IMR-90 (cell line): ENCODE measurements around the gene ST7. TPM values are rescaled to one million over a fixed set of nuclear protein-coding genes. Genes with fewer than 3 reads are reported as not detected.

ENCODE experiments used
- ATAC-seq: fragments of 200-7000 bp; cut with Tn5 transposase; 2 replicates; pipeline ENCODE4 v1.9.1; 2020; ENCODE audit warnings: low read depth, mild to moderate bottlenecking, moderate library complexity
- BruUV-seq: library from RNA; stranded (reverse); fragments of 400-500 nt; replicated peaks from 2 replicates; lab custom pipeline; 2021; lab: Mats Ljungman, UMichigan
- CTCF ChIA-PET: fragments of 300-600 bp; formaldehyde crosslinking; extraction: SDS; loops from one replicate; lab custom pipeline; 2021; ENCODE audit warnings: antibody characterized with exemption; lab: Yijun Ruan, JAX
- POLR2A ChIA-PET: fragments of 300-600 bp; sonication (Branson Sonifier 250); formaldehyde crosslinking; loops from one replicate; lab custom pipeline; 2022; ENCODE audit warnings: antibody characterized with exemption; ENCODE audit not compliant: unreplicated experiment; lab: Charles Lee
- DNase-seq: peaks from one replicate; pipeline ENCODE4 v3.0.0; 2013
- H2AFZ ChIP-seq: replicated peaks from 2 replicates; pipeline ENCODE3; 2013; ENCODE audit warnings: low read length, mild to moderate bottlenecking; ENCODE audit not compliant: poor library complexity
- H2AK5ac ChIP-seq: 2 replicates; pipeline ENCODE4 v1.6.1; 2013; ENCODE audit warnings: low read depth, low read length, inconsistent platforms
- H2AK9ac ChIP-seq: replicated peaks from 2 replicates; pipeline ENCODE3; 2013; ENCODE audit warnings: mild to moderate bottlenecking, low read depth, low read length, moderate library complexity; ENCODE audit not compliant: poor library complexity
- H2BK120ac ChIP-seq: 2 replicates; pipeline ENCODE4 v1.6.1; 2013; ENCODE audit warnings: low read depth, low read length, inconsistent platforms
- H2BK15ac ChIP-seq: 3 replicates; pipeline ENCODE4 v1.6.1; 2013; ENCODE audit warnings: low read depth, low read length, inconsistent platforms
- H2BK20ac ChIP-seq: 2 replicates; pipeline ENCODE4 v1.6.1; 2013; ENCODE audit warnings: low read depth, mild to moderate bottlenecking, inconsistent platforms, low read length, moderate library complexity
- H2BK5ac ChIP-seq: 2 replicates; pipeline ENCODE4 v1.6.1; 2013; ENCODE audit warnings: mild to moderate bottlenecking, low read depth, low read length, inconsistent platforms; ENCODE audit not compliant: poor library complexity, severe bottlenecking
- H3K14ac ChIP-seq: replicated peaks from 2 replicates; pipeline ENCODE4 v1.6.1; 2013; ENCODE audit warnings: low read depth, low read length, inconsistent platforms
- H3K18ac ChIP-seq: 2 replicates; pipeline ENCODE4 v1.6.1; 2013; ENCODE audit warnings: low read depth, low read length, control low read depth
- H3K23ac ChIP-seq: 2 replicates; pipeline ENCODE4 v1.6.1; 2013; ENCODE audit warnings: low read depth, low read length, inconsistent platforms
- H3K27ac ChIP-seq: 2 replicates; pipeline ENCODE4 v1.5.1; 2013; ENCODE audit warnings: mild to moderate bottlenecking, control low read depth, low read length; ENCODE audit not compliant: insufficient read depth
- H3K27me3 ChIP-seq: 2 replicates; pipeline ENCODE4 v1.6.1; 2013; ENCODE audit warnings: low read length; ENCODE audit not compliant: control insufficient read depth, insufficient read depth
- H3K36me3 ChIP-seq: 2 replicates; pipeline ENCODE4 v1.6.1; 2013; ENCODE audit warnings: low read length, mixed read lengths; ENCODE audit not compliant: control insufficient read depth, insufficient read depth
- H3K4ac ChIP-seq: 2 replicates; pipeline ENCODE4 v1.6.1; 2013; ENCODE audit warnings: low read depth, low read length, inconsistent platforms
- H3K4me1 ChIP-seq: 2 replicates; pipeline ENCODE4 v1.6.1; 2013; ENCODE audit warnings: low read length, mixed read lengths; ENCODE audit not compliant: control insufficient read depth, insufficient read depth
- H3K4me2 ChIP-seq: 2 replicates; pipeline ENCODE4 v1.6.1; 2013; ENCODE audit warnings: low read depth, mild to moderate bottlenecking, control low read depth, low read length, moderate library complexity
- H3K4me3 ChIP-seq: 2 replicates; pipeline ENCODE4 v1.5.1; 2013; ENCODE audit warnings: low read depth, mild to moderate bottlenecking, control low read depth, low read length, moderate library complexity; ENCODE audit not compliant: insufficient read depth
- H3K56ac ChIP-seq: 2 replicates; pipeline ENCODE4 v1.6.1; 2013; ENCODE audit warnings: low read length, inconsistent platforms; ENCODE audit not compliant: insufficient read depth; ENCODE audit errors: extremely low read depth
- H3K79me1 ChIP-seq, 2 experiments: 2 replicates each; pipeline ENCODE4 v1.6.1; 2013; ENCODE audit warnings: low read length in 2 of 2, inconsistent platforms in 1 of 2, low read depth in 1 of 2
- H3K9ac ChIP-seq: 2 replicates; pipeline ENCODE4 v1.6.1; 2013; ENCODE audit warnings: low read depth, low read length, control low read depth
- H3K9me1 ChIP-seq: 2 replicates; pipeline ENCODE4 v1.6.1; 2013; ENCODE audit warnings: low read length, inconsistent platforms; ENCODE audit not compliant: insufficient read depth
- H3K9me3 ChIP-seq: 2 replicates; pipeline ENCODE4 v1.6.1; 2013; ENCODE audit warnings: low read length; ENCODE audit not compliant: control insufficient read depth, insufficient read depth
- H4K20me1 ChIP-seq: 2 replicates; pipeline ENCODE4 v1.6.1; 2013; ENCODE audit warnings: low read length, inconsistent platforms; ENCODE audit not compliant: insufficient read depth
- H4K5ac ChIP-seq: 2 replicates; pipeline ENCODE4 v1.6.1; 2013; ENCODE audit warnings: mild to moderate bottlenecking, low read depth, low read length, control low read depth
- H4K8ac ChIP-seq, 2 experiments: 2 replicates each; pipeline ENCODE4 v1.6.1; 2013; ENCODE audit warnings: low read depth in 2 of 2, low read length in 2 of 2, control low read depth in 1 of 2, inconsistent platforms in 1 of 2
- H4K91ac ChIP-seq: 2 replicates; pipeline ENCODE4 v1.6.1; 2013; ENCODE audit warnings: low read depth, low read length, inconsistent platforms; ENCODE audit not compliant: insufficient read depth
- WGBS, 2 experiments: methylation state at CpG; one replicate each; pipeline versions ENCODE4 v1.1.5 to v1.1.7; 2013; ENCODE audit warnings: missing lambda C conversion rate in 2 of 2; ENCODE audit not compliant: insufficient read length in 1 of 2; ENCODE audit errors: extremely low coverage in 2 of 2; 5-methylcytosine and 5-hydroxymethylcytosine counted together
- dilution Hi-C: fragments of 300-500 bp; cut with HindIII; formaldehyde crosslinking; loops from one replicate; pipeline ENCODE4 v1.14.3; 2018; ENCODE audit warnings: low sequenced_read_pairs; ENCODE audit not compliant: unreplicated experiment
- in situ Hi-C: fragments of 300-500 bp; cut with MboI; formaldehyde crosslinking; loops from 3 replicates; pipeline ENCODE4 v1.14.3; 2019; ENCODE audit warnings: low sequenced_read_pairs, inconsistent platforms, mixed read lengths
- intact Hi-C: fragments of 100-400 bp; cut with micrococcal nuclease; formaldehyde crosslinking; loops from 2 replicates; pipeline ENCODE4 v1.10.0; 2022
- polyA plus RNA-seq, 3 experiments: library from polyadenylated mRNA; depleted of rRNA; stranded (reverse); fragments of >200 nt; gene quantifications; 2 replicates each; pipeline ENCODE4 v1.2.3, GENCODE V29; 2012; ENCODE audit warnings: low replicate concordance in 1 of 3
- total RNA-seq: library from RNA; depleted of rRNA; stranded (reverse); fragments of >200 nt; gene quantifications from 2 replicates; pipeline ENCODE4 v1.2.3, GENCODE V29; 2012
- TF ChIP-seq, protein P1 (sequence below): fragments of 150-350 bp; IDR thresholded peaks from 2 replicates; pipeline ENCODE4 v1.6.1; 2017; ENCODE audit warnings: mild to moderate bottlenecking, antibody characterized with exemption, low read length, low read depth
- TF ChIP-seq, protein P2 (sequence below): conservative IDR thresholded peaks from 2 replicates; pipeline ENCODE4 v1.5.1; 2012; ENCODE audit warnings: mild to moderate bottlenecking, low read depth, low read length, improper control_type of control experiment

Gene ST7
- total and polyA plus RNA-seq, 2 of the 4 experiments (the other 2 are of a cell fraction), result 18.6 to 26.0 TPM

DNA sequence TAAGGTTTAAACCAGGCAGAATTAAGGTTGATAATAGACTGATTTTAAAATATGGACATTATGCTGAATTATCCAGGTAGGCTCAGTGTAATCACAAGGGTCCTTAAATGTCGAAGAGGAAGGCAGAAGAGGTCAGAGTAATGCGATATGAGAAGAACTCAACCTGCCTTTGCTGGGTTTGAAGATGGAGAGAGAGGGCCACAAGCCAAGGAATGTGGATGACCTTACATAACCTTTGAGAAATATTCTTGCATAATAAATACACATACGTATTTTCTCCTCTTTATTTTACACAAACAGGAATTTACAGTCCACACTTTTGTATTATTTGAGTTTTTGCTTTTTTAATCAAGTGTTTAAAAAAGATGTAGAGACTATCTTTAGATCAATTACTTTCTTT, 88.5 kb downstream of the ST7 start:
- ATAC-seq (no peak), DNase-seq (no peak)
- no peaks in the 10 kb centered on the region for H4K20me1 ChIP-seq
- no peaks in the 10 kb centered on the region for H3K27me3 ChIP-seq
- no peak overlapping the region for H2BK120ac ChIP-seq
- H3K14ac ChIP-seq, result no peak overlapping the region
- no peak overlapping the region for H2AFZ ChIP-seq
- no peak overlapping the region for H3K56ac ChIP-seq
- intact Hi-C loops, result loop anchor here (2.0 kb wide), 1 partner anchor 19 kb away; no protein-coding TSS in a partner anchor
- in situ Hi-C loops, result no loop called here
- TF ChIP-seq, protein P1, sequence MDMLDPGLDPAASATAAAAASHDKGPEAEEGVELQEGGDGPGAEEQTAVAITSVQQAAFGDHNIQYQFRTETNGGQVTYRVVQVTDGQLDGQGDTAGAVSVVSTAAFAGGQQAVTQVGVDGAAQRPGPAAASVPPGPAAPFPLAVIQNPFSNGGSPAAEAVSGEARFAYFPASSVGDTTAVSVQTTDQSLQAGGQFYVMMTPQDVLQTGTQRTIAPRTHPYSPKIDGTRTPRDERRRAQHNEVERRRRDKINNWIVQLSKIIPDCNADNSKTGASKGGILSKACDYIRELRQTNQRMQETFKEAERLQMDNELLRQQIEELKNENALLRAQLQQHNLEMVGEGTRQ, result no peak
- TF ChIP-seq, protein P2, sequence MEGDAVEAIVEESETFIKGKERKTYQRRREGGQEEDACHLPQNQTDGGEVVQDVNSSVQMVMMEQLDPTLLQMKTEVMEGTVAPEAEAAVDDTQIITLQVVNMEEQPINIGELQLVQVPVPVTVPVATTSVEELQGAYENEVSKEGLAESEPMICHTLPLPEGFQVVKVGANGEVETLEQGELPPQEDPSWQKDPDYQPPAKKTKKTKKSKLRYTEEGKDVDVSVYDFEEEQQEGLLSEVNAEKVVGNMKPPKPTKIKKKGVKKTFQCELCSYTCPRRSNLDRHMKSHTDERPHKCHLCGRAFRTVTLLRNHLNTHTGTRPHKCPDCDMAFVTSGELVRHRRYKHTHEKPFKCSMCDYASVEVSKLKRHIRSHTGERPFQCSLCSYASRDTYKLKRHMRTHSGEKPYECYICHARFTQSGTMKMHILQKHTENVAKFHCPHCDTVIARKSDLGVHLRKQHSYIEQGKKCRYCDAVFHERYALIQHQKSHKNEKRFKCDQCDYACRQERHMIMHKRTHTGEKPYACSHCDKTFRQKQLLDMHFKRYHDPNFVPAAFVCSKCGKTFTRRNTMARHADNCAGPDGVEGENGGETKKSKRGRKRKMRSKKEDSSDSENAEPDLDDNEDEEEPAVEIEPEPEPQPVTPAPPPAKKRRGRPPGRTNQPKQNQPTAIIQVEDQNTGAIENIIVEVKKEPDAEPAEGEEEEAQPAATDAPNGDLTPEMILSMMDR, result no peak
- H3K4me3 ChIP-seq, result no peak overlapping the region
- peaks cover 4% of the 10 kb centered on the region; the same call in 1 of the 2 replicates for H3K4me1 ChIP-seq
- no TSS peak for BruUV-seq
- no peak overlapping the region for H4K8ac ChIP-seq
- POLR2A ChIA-PET, result no interaction called here
- dilution Hi-C loops, result no loop called here
- CTCF ChIA-PET, result no interaction called here
- no peaks in the 10 kb centered on the region; the same call in 1 of the 2 replicates for H3K9me3 ChIP-seq
- H3K4ac ChIP-seq, result no peak overlapping the region
- H3K27ac ChIP-seq, result no peak overlapping the region
- no peak overlapping the region for H3K4me2 ChIP-seq
- H3K18ac ChIP-seq, result peak overlapping the region; percentile 66; the same call in 1 of the 2 replicates
- H3K36me3 ChIP-seq, result no peaks in the 10 kb centered on the region
- no peak overlapping the region for H2BK20ac ChIP-seq
- H3K9me1 ChIP-seq, result peaks cover 2% of the 10 kb centered on the region; the same call in 1 of the 2 replicates
- no peak overlapping the region for H3K9ac ChIP-seq
- no peak overlapping the region for H2BK5ac ChIP-seq
- H4K91ac ChIP-seq, result no peak overlapping the region
- no CpG with 5 or more reads among the region's 3 CpGs for WGBS, 2 experiments
- no peak overlapping the region for H2AK5ac ChIP-seq
- H2BK15ac ChIP-seq, result no peak overlapping the region
- H3K23ac ChIP-seq, result no peak overlapping the region
- H4K5ac ChIP-seq, result no peak overlapping the region
- H3K79me1 ChIP-seq, result peaks cover 32 to 35% of the 10 kb centered on the region in 2 experiments
- no peak overlapping the region for H2AK9ac ChIP-seq
